Suprapubic skin (tissue), 4 donors: Measurements from ENCODE around the gene BMF. TPM values are rescaled to one million over a fixed set of nuclear protein-coding genes. Genes with fewer than 3 reads are reported as not detected.

Source experiments
- DNase-seq, 2 donors: peaks; one replicate each; pipeline ENCODE4 v3.0.0-alpha.2; 2019; ENCODE audit warnings: low spot score in 2 of 2
- H3K27ac ChIP-seq: fragments of 200-600 bp; sonication (generic); one replicate; pipeline ENCODE4 v1.5.1; 2019
- H3K27me3 ChIP-seq: fragments of 200-600 bp; sonication (generic); one replicate; pipeline ENCODE4 v1.5.1; 2019
- H3K36me3 ChIP-seq: fragments of 200-600 bp; sonication (generic); one replicate; pipeline ENCODE4 v1.5.1; 2019
- H3K4me1 ChIP-seq: fragments of 200-600 bp; sonication (generic); one replicate; pipeline ENCODE4 v1.5.1; 2019
- H3K4me3 ChIP-seq: fragments of 200-600 bp; sonication (generic); one replicate; pipeline ENCODE4 v1.5.1; 2019; ENCODE audit warnings: mild to moderate bottlenecking
- H3K9me3 ChIP-seq: fragments of 200-600 bp; sonication (generic); one replicate; pipeline ENCODE4 v1.5.1; 2019
- EP300 ChIP-seq: sonication (generic); formaldehyde crosslinking; IDR thresholded peaks from one replicate; pipeline ENCODE4 v1.6.1; 2017; ENCODE audit warnings: antibody characterized with exemption
- POLR2A ChIP-seq, 2 donors: fragments of 450-650 bp; IDR thresholded peaks; one replicate each; pipeline ENCODE4 v1.6.1; 2017; ENCODE audit warnings: antibody characterized with exemption in 2 of 2, mild to moderate bottlenecking in 2 of 2, moderate library complexity in 2 of 2
- POLR2AphosphoS5 ChIP-seq, 3 donors: sonication (generic); formaldehyde crosslinking; IDR thresholded peaks; one replicate each; pipeline ENCODE4 v1.6.1; 2017; ENCODE audit warnings: antibody characterized with exemption in 3 of 3
- WGBS: methylation state at CpG from one replicate; pipeline ENCODE4 v1.1.5; 2018; 5-methylcytosine and 5-hydroxymethylcytosine counted together
- total RNA-seq, 4 donors: library from RNA; depleted of rRNA; stranded (reverse); fragments of >200 nt; gene quantifications; one replicate each; pipeline ENCODE4 v1.1.0, GENCODE V29; 2016
- TF ChIP-seq, protein P1 (sequence below), 2 donors: fragments of 200-600 bp in 1 of 2; fragments of 450-650 bp in 1 of 2; sonication (generic) in 1 of 2; IDR thresholded peaks; one replicate each; pipeline ENCODE4 v1.5.1; 2016 to 2019; ENCODE audit warnings: antibody characterized with exemption in 2 of 2, mild to moderate bottlenecking in 1 of 2, moderate library complexity in 1 of 2

Gene BMF
- total RNA-seq, 4 donors from 2014 or later = 2.6 to 11.1 (median 9.8) TPM

DNA sequence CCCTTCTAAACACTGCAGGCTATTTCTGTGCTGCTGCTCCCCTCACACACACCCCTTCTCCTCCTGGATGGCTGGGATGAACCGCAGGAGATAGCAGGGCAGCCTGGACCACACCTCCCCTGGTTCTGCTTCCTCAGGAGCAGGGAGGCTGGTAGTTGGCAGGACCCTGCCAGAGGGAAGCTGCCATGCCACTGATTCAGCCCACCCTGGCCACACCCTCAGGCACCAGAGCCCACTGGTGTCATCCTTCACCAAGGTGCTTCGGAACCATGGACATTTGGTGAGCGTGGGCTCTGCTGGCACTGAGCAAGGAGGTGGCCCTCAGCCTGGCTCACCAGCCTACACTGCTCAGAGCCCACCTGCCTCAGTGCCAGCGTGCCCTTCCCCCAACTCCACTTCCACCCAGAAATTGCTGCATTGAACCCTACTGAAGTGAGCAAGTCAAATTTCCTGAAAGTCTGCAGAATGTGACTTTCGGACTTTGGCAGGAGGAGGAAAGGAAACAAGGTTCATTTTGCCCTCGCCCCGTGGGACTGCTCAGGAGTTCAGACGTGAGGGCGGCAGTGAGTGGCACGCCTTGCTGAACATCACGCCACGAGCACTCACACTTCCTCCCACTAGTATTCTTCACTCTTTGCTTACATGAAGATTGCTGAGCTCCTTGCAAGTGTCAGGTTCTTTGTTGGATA lies 26.3 kb downstream of the BMF start:
- H3K4me3 ChIP-seq = peak overlapping the region; percentile 28
- H3K4me1 ChIP-seq = peaks cover 31% of the 10 kb centered on the region
- H3K36me3 ChIP-seq = no peaks in the 10 kb centered on the region
- H3K27ac ChIP-seq = peak overlapping the region; percentile 73
- no peaks in the 10 kb centered on the region for H3K27me3 ChIP-seq
- DNase-seq = no peak
- no peaks in the 10 kb centered on the region for H3K9me3 ChIP-seq
- no peak for TF ChIP-seq POLR2A (IDR thresholded peaks at IDR 0.05)
- TF ChIP-seq POLR2AphosphoS5 (IDR thresholded peaks at IDR 0.05) = no peak
- TF ChIP-seq, protein P1, sequence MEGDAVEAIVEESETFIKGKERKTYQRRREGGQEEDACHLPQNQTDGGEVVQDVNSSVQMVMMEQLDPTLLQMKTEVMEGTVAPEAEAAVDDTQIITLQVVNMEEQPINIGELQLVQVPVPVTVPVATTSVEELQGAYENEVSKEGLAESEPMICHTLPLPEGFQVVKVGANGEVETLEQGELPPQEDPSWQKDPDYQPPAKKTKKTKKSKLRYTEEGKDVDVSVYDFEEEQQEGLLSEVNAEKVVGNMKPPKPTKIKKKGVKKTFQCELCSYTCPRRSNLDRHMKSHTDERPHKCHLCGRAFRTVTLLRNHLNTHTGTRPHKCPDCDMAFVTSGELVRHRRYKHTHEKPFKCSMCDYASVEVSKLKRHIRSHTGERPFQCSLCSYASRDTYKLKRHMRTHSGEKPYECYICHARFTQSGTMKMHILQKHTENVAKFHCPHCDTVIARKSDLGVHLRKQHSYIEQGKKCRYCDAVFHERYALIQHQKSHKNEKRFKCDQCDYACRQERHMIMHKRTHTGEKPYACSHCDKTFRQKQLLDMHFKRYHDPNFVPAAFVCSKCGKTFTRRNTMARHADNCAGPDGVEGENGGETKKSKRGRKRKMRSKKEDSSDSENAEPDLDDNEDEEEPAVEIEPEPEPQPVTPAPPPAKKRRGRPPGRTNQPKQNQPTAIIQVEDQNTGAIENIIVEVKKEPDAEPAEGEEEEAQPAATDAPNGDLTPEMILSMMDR (IDR thresholded peaks at IDR 0.05) = no peak
- no peak for TF ChIP-seq EP300
- WGBS = 57% methylated on average over 9 of the region's 12 CpGs

DNA sequence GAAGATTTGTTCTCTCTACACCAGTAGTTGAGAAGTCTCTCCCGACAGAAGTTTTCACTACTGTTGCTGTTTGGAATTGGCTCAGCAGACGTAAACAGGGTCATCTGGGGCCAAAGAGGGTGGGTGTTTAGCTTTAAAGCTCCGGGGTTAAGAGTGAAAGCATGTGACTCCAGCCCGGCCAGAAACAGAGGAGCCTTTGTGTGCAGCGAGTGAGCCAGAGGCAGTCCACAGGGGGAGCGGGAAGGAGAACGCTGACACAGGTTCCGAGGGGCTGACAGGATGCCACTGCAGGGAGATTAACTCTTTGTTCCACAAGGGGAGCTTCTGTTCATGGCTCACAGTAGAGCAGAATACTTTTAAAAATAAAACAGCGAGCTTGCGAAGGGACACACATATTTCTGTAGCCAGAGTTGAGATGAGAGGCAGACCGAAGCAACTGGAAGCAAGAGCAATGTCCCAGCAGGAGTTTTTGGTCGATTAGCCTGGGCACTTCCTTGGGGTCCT lies 26.9 kb downstream of the BMF start:
- 15% methylated on average over 12 of the region's 12 CpGs for WGBS
- no peak for TF ChIP-seq POLR2A (IDR thresholded peaks at IDR 0.05)
- TF ChIP-seq EP300 = no peak
- TF ChIP-seq, protein P1 (IDR thresholded peaks at IDR 0.05) = no peak
- TF ChIP-seq POLR2AphosphoS5 (IDR thresholded peaks at IDR 0.05) = no peak
- Histone ChIP-seq H3K27me3 (no peaks in the 10 kb centered on the region), H3K27ac (peak overlapping the region; percentile 73), H3K36me3 (no peaks in the 10 kb centered on the region), H3K4me1 (peaks cover 31% of the 10 kb centered on the region), H3K4me3 (peak overlapping the region; percentile 28), H3K9me3 (no peaks in the 10 kb centered on the region)
- peak; percentile 76 to 89 for DNase-seq

DNA sequence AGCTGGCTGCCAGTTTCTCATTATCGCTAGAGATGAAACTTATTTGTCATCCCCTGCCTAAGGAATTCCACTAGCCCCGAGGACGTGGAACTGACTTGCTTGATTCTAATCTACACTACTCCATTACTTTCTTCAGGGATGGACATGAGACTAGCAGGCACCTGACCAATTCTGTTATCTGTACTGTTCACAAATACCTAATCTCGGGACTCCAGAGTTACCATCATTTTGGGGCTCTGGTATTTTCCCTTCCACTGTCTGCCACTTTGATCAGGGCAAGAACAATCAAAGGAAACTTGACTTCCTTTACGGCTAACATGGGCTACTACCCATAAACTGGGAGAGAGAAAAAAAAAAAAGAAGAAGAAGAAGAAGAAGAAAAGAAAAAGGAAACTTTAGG lies 27.8 kb downstream of the BMF start:
- Histone ChIP-seq H3K27ac (peak overlapping the region; percentile 73), H3K36me3 (no peaks in the 10 kb centered on the region), H3K27me3 (no peaks in the 10 kb centered on the region), H3K4me3 (peak overlapping the region; percentile 28), H3K9me3 (no peaks in the 10 kb centered on the region), H3K4me1 (peaks cover 31% of the 10 kb centered on the region)
- TF ChIP-seq POLR2AphosphoS5 (IDR thresholded peaks at IDR 0.05) = no peak
- no peak for TF ChIP-seq EP300
- no peak for TF ChIP-seq POLR2A (IDR thresholded peaks at IDR 0.05)
- TF ChIP-seq, protein P1 (IDR thresholded peaks at IDR 0.05) = no peak
- 30% methylated on average over 5 of the region's 5 CpGs for WGBS
- DNase-seq = no peak

DNA sequence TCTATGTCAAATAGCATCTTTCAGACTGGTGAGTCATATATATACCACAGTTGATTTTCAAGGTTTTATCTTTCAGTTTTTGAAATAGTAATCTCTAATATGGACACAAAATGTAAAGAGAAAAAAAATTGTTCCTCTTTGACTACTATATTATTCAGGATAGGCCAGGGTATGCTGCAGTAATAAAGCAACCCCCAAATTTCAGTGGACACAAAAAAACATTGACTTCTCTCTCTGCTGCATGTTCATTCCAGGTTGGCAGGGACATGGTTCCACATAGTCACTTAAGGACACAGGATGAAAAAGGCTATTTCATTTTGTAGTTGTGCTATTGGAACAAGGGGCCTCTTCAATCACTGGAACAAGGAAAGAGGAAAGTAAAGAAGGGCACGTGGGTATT lies 28.6 kb downstream of the BMF start:
- no peak for DNase-seq
- H3K27me3 ChIP-seq = no peaks in the 10 kb centered on the region
- no peaks in the 10 kb centered on the region for H3K9me3 ChIP-seq
- H3K4me3 ChIP-seq = no peak overlapping the region
- H3K4me1 ChIP-seq = peaks cover 24% of the 10 kb centered on the region
- H3K27ac ChIP-seq = no peak overlapping the region
- TF ChIP-seq POLR2AphosphoS5 (IDR thresholded peaks at IDR 0.05) (no peak), POLR2A (IDR thresholded peaks at IDR 0.05) (no peak), EP300 (no peak)
- TF ChIP-seq, protein P1 (IDR thresholded peaks at IDR 0.05) = no peak
- H3K36me3 ChIP-seq = no peaks in the 10 kb centered on the region
- WGBS = 57% methylated on average over 1 of the region's 1 CpG

DNA sequence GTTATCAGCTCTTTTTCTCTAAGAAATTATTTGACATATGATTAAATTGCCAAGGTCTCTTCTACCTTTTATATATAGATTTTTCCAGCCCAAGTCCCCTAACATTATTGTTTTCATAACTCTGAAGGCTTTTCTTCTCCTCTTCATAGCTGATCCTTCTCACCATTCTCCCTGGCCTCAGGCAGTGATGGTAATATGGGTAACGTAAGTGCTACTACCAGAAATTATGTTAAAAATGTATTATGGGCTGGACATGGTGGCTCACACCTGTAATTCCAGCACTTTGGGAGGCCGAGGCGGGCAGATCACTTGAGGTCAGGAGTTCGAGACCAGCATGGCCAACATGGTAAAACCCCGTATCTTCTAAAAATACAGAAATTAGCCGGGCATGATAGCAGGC lies 29.2 kb downstream of the BMF start:
- no peak overlapping the region for H3K27ac ChIP-seq
- no peak for TF ChIP-seq POLR2AphosphoS5 (IDR thresholded peaks at IDR 0.05)
- no peak for TF ChIP-seq EP300
- TF ChIP-seq, protein P1 (IDR thresholded peaks at IDR 0.05) = no peak
- no peak for TF ChIP-seq POLR2A (IDR thresholded peaks at IDR 0.05)
- no peaks in the 10 kb centered on the region for H3K27me3 ChIP-seq
- WGBS = 94% methylated on average over 6 of the region's 6 CpGs
- no peak overlapping the region for H3K4me3 ChIP-seq
- H3K36me3 ChIP-seq = no peaks in the 10 kb centered on the region
- no peaks in the 10 kb centered on the region for H3K9me3 ChIP-seq
- H3K4me1 ChIP-seq = peaks cover 19% of the 10 kb centered on the region
- DNase-seq = no peak
